ENCODE data around the gene ZMYND10. TPM values are rescaled to one million over a fixed set of nuclear protein-coding genes. Genes with fewer than 3 reads are reported as not detected.

The ZMYND10 gene
- total RNA-seq, 2 experiments from 2014 or later = 3.5 to 3.6 TPM

DNA sequence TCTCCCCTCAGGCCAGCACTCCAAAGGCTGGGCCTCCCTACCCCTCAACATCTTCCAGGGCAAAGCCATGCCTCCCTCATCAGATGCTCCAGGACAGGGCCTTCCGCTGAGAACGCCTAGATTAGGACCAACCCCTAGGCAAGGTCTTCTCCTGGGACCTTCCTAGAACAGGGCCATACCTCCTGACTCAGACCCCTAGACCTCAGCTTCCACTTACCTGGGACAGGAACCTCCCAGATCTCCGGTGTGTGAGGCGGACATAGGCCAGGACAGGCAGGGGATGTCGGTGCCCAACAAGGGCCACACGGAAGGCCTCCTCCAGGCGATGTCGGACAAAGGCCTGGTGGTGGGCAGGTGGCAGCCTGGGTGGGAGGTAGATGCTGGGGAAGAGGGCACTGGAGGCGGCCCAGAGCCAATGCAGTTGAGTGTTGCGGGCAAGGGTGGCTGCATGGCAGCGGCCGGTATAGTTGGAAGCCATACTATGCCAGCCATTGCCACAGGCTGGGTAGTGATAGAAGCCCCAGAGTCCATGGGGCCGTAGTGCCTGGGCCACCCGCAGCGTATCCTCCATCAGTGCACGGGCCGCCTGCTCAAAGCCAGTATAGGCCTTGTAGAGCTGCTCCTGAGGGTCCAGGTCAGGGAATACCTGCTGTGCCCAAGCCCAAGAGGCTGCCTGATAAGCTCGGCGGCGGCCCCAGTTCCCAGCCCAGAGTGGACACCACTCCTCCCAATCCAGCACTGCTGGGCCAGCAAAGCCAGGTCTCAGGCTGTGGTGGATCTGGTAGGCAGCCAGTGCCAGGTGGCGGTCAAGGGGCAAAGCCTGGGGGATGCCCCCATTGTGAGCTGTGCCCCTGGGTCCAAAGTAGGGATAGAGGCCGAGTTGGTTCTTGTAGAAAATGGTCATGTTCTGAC lies 50.8 kb downstream of the ZMYND10 start:
- peak overlapping the region; percentile 9 for H3K27ac Mint-ChIP-seq
- H3K4me3 Mint-ChIP-seq = no peak overlapping the region
- H3K9me3 Mint-ChIP-seq = no peaks in the 10 kb centered on the region
- no peaks in the 10 kb centered on the region for H3K27me3 Mint-ChIP-seq
- H3K4me1 Mint-ChIP-seq = peaks cover 40% of the 10 kb centered on the region
- H3K36me3 Mint-ChIP-seq (ENCODE audit: low read depth) = peaks cover 1% of the 10 kb centered on the region
- ChIA-PET POLR2A (no interaction called here), CTCF (interaction anchor here (1.3 to 3.8 kb wide), 4 partner anchors 27 to 56 kb away, joined by 3 to 10 read pairs (median 6); partner anchors contain the start of genes CYB561D2, HYAL2 and NPRL2)
- DNase-seq = no peak

DNA sequence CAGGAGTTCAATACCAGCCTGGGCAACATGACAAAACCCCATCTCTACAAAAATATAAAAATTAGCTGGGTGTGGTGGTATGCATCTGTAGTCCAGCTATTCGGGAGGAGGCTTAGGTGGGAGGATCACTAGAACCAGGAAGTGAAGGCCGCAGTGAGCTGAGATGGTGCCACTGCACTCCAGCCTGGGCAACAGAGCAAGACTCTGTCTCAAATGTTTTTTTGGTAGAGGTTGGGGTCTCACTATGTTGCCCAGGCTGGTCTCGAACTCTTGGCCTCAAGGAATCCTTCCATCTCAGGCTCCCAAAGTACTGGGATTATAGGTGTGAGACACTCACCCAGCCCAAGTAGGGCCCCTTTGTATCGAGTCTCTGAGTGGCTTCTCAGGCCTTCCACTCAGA lies 51.4 kb downstream of the ZMYND10 start:
- Mint-ChIP-seq H3K4me3 (no peak overlapping the region), H3K9me3 (no peaks in the 10 kb centered on the region), H3K27me3 (no peaks in the 10 kb centered on the region), H3K36me3 (ENCODE audit: low read depth) (peaks cover 1% of the 10 kb centered on the region), H3K4me1 (peaks cover 39% of the 10 kb centered on the region), H3K27ac (peak overlapping the region; percentile 95)
- CTCF ChIA-PET = interaction anchor here (0.6 to 3.8 kb wide), 4 partner anchors 11 to 95 kb away, joined by 3 to 10 read pairs (median 4); no protein-coding TSS in a partner anchor
- POLR2A ChIA-PET = no interaction called here
- DNase-seq = peak; percentile 5

DNA sequence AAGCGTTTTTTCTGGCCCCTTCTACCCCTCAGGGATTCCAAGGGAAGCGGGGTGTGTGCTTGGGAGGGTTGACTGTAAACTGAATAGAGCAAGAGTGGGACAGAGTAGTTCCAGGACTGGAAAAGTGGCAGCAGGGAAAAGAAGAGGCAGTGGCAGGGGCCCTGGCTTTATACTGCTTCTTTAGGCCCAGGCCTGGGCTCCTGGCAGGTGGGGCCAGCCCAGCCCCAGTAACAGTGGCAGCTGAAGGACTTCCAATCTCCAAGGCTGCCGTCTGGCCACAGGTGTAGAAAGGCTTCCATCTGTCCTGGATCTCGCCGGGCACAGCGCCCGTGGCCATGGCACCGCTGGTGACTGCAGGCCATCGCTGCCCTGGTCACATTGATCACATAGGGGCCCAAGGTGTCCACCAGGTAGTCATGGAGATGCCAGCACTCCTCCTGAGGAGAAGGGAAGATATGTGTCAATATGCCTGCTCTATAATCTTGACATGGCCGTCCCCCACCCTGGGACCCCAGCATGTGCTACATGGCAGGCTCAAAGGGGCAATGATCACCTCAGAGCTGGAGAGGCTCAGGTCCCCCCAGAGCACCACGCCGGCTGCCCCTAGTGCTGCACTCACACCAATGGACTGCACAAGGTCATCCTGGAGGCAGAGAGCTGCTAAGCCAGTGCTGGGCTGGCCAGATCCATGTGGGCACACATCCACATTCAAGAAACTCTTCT lies 52.3 kb downstream of the ZMYND10 start:
- CTCF ChIA-PET = interaction anchor here (0.6 to 3.8 kb wide), 9 partner anchors 11 to 137 kb away, joined by 3 to 10 read pairs (median 3); partner anchors contain the start of gene RASSF1
- H3K27ac Mint-ChIP-seq = peak overlapping the region; percentile 95
- no peaks in the 10 kb centered on the region for H3K9me3 Mint-ChIP-seq
- peak; percentile 5 for DNase-seq
- H3K36me3 Mint-ChIP-seq (ENCODE audit: low read depth) = peaks cover 1% of the 10 kb centered on the region
- POLR2A ChIA-PET = no interaction called here
- H3K4me1 Mint-ChIP-seq = peaks cover 35% of the 10 kb centered on the region
- peak overlapping the region; percentile 88 for H3K4me3 Mint-ChIP-seq
- H3K27me3 Mint-ChIP-seq = no peaks in the 10 kb centered on the region

DNA sequence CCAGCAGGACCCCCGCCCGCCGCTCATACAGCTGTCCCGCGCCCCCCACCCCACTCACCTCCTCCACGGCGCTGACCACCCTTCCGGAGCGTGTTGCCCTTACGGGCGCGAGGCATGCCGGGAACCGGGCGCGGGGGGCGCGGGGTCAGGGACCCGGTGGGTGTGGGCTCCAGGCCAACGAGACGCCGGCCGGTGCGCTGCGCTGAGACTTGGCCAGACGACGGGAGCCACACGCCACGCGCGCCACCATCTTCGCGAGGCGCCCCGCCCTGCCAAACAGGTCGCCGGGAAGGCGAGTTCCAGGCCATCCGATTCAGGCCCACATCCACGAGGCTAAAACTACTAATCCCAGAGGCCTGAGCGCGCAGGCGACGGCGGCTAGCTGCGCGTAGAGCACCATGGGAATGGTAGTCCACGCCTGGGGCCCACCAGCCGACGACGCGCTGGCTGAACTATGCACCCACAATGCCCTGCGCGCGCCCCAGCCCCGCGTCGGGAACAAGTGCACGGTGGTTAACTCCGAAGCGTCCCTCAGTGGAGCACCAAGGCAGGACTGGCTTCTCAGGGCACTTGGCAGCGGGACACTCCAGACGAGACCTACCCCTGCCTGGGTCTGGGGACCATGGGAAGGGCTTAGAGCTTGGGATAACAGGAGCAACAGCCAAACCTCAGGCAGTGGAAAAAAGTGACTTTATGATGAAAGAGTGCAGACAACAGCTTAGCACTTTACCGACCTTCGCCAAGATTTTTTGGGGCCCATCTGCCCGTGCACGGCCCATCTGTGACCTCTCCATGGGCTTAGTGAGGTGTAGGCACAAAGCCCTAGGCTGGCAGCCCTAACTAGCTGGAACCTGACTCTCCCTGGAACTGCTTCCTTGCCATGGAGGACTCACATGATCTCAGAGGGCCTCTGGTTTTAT lies 53.1 kb downstream of the ZMYND10 start, which contains the start of gene IFRD2:
Gene IFRD2 (minus strand): TSS at position 271 of the 920 bp plus-strand sequence. CDS start 155 bp downstream, at position 116.
- peak; percentile 98 for DNase-seq
- CTCF ChIA-PET = interaction anchor here (0.6 to 3.8 kb wide), 11 partner anchors 11 to 468 kb away, joined by 3 to 11 read pairs (median 4); partner anchors contain the start of gene RASSF1
- Mint-ChIP-seq H3K27me3 (no peaks in the 10 kb centered on the region), H3K27ac (peak within 1 kb of the TSS; percentile 95), H3K4me3 (peak within 1 kb of the TSS; percentile 88), H3K9me3 (no peaks in the 10 kb centered on the region), H3K4me1 (peaks cover 27% of the 10 kb centered on the region), H3K36me3 (ENCODE audit: low read depth) (peaks cover 1% of the 10 kb centered on the region)
- POLR2A ChIA-PET = interaction anchor here (0.6 kb wide), 1 partner anchor 863 kb away, joined by 3 read pairs; the partner anchor contains the start of gene NICN1

Other genes with a start within 250 kb of the ZMYND10 start
- gene SEMA3F, start 190.4 kb downstream of the ZMYND10 start, total RNA-seq = not detected
- gene GNAT1, start 154.1 kb downstream of the ZMYND10 start, total RNA-seq = not detected
- gene SLC38A3, start 140.5 kb downstream of the ZMYND10 start, total RNA-seq = not detected
- 100 to 1,000 TPM; 489 to 524 TPM for gene GNAI2, start 109.5 kb downstream of the ZMYND10 start, total RNA-seq
- gene SEMA3B, start 76.6 kb downstream of the ZMYND10 start, total RNA-seq = under 1 TPM; 0.37 to 0.60 TPM
- not detected for gene LSMEM2, start 66.6 kb downstream of the ZMYND10 start, total RNA-seq
- 10 to 100 TPM; 59.4 to 66.0 TPM for gene IFRD2, start 53.3 kb downstream of the ZMYND10 start, total RNA-seq
- gene HYAL3, start 46.3 kb downstream of the ZMYND10 start, total RNA-seq = 10 to 100 TPM in 1 of 2 experiments, 1 to 10 TPM in 1; 9.2 to 10.9 TPM
- 10 to 100 TPM; 28.9 to 31.7 TPM for gene NAA80, start 46.3 kb downstream of the ZMYND10 start, total RNA-seq
- gene HYAL1, start 42.2 kb downstream of the ZMYND10 start, total RNA-seq = under 1 TPM in 1 of 2 experiments, not detected in 1; 0.07 TPM
- 1 to 10 TPM; 4.3 to 5.7 TPM for gene HYAL2, start 23.0 kb downstream of the ZMYND10 start, total RNA-seq
- gene TUSC2, start 17.5 kb downstream of the ZMYND10 start, total RNA-seq = 10 to 100 TPM; 16.1 to 17.7 TPM
- gene RASSF1, start 4.9 kb downstream of the ZMYND10 start, total RNA-seq = 100 to 1,000 TPM in 1 of 2 experiments, 10 to 100 TPM in 1; 88.3 to 122 TPM
- gene NPRL2, start 5.0 kb upstream of the ZMYND10 start, total RNA-seq = 10 to 100 TPM; 40.8 to 46.5 TPM
- gene CYB561D2, start 5.1 kb upstream of the ZMYND10 start, total RNA-seq = 10 to 100 TPM; 35.3 to 40.9 TPM
- 10 to 100 TPM; 17.5 to 19.2 TPM for gene TMEM115, start 13.8 kb upstream of the ZMYND10 start, total RNA-seq
- gene CACNA2D2, start 157.9 kb upstream of the ZMYND10 start, total RNA-seq = under 1 TPM; 0.60 to 0.62 TPM
- 10 to 100 TPM; 29.0 to 33.9 TPM for gene C3orf18, start 222.0 kb upstream of the ZMYND10 start, total RNA-seq
- gene HEMK1, start 223.8 kb upstream of the ZMYND10 start, total RNA-seq = 10 to 100 TPM; 42.3 to 49.0 TPM

Data from activated CD4-positive, alpha-beta T cell treated with anti-CD3 and anti-CD28 coated beads, Interleukin-2, amount 10 ng/mL, durations not matched to agents 7 days and 5 days (primary cell).